CD4-positive, alpha-beta memory T cell (primary cell): ENCODE results near the gene ERC2. TPM values are rescaled to one million over a fixed set of nuclear protein-coding genes. Genes with fewer than 3 reads are reported as not detected.

Experiments used
- CTCF ChIA-PET: fragments of 350-600 bp; sonication (Branson Sonifier 250); formaldehyde crosslinking; loops from one replicate; lab custom pipeline; 2021; ENCODE audit warnings: inconsistent platforms; ENCODE audit not compliant: partially characterized antibody; lab: Charles Lee
- POLR2A ChIA-PET: fragments of 350-600 bp; sonication (Branson Sonifier 250); formaldehyde crosslinking; loops from one replicate; lab custom pipeline; 2021; ENCODE audit not compliant: partially characterized antibody; lab: Charles Lee
- DNase-seq, 5 donors: peaks; one replicate each; pipeline versions ENCODE4 v3.0.0 to v3.0.0-alpha.2; 2020 to 2022; ENCODE audit warnings: mixed read lengths in 1 of 5
- H3K27ac ChIP-seq: one replicate; pipeline ENCODE4 v1.7.0; 2013; ENCODE audit warnings: low read depth, low read length
- H3K27me3 ChIP-seq: 2 replicates; pipeline ENCODE4 v1.7.0; 2013; ENCODE audit warnings: mild to moderate bottlenecking, low read length, moderate library complexity; ENCODE audit not compliant: insufficient read depth
- H3K36me3 ChIP-seq: 2 replicates; pipeline ENCODE4 v1.7.0; 2013; ENCODE audit warnings: mild to moderate bottlenecking, low read length, moderate library complexity; ENCODE audit not compliant: insufficient read depth
- H3K4me1 ChIP-seq: 2 replicates; pipeline ENCODE4 v1.7.0; 2013; ENCODE audit warnings: mild to moderate bottlenecking, low read length, moderate library complexity; ENCODE audit not compliant: insufficient read depth
- H3K4me3 ChIP-seq, 2 donors: one replicate each; pipeline ENCODE4 v1.7.0; 2013; ENCODE audit warnings: low read length in 2 of 2, mild to moderate bottlenecking in 1 of 2
- H3K9me3 ChIP-seq, 2 donors: one replicate each; pipeline ENCODE4 v1.7.0; 2013; ENCODE audit warnings: low read length in 2 of 2, control low read depth in 1 of 2; ENCODE audit not compliant: control insufficient read depth in 1 of 2
- H3K27ac Mint-ChIP-seq, 7 donors: one replicate each; pipeline ENCODE4 v1.8.0; 2020 to 2021; ENCODE audit warnings: mixed read lengths in 7 of 7, mild to moderate bottlenecking in 6 of 7, inconsistent platforms in 3 of 7, moderate library complexity in 3 of 7
- H3K27me3 Mint-ChIP-seq, 2 donors: one replicate each; pipeline ENCODE4 v1.8.0; 2020 to 2021; ENCODE audit warnings: mixed read lengths in 2 of 2
- H3K36me3 Mint-ChIP-seq, 2 donors: one replicate each; pipeline ENCODE4 v1.8.0; 2020 to 2021; ENCODE audit warnings: mixed read lengths in 2 of 2, inconsistent platforms in 1 of 2, mild to moderate bottlenecking in 1 of 2
- H3K4me1 Mint-ChIP-seq, 4 donors: one replicate each; pipeline ENCODE4 v1.8.0; 2020 to 2021; ENCODE audit warnings: mixed read lengths in 4 of 4, mild to moderate bottlenecking in 1 of 4
- H3K4me3 Mint-ChIP-seq, 8 donors: one replicate each; pipeline ENCODE4 v1.8.0; 2020 to 2021; ENCODE audit warnings: mixed read lengths in 8 of 8, mild to moderate bottlenecking in 7 of 8, moderate library complexity in 6 of 8, inconsistent platforms in 3 of 8
- H3K9me3 Mint-ChIP-seq, 8 donors: one replicate each; pipeline ENCODE4 v1.8.0; 2020 to 2021; ENCODE audit warnings: mixed read lengths in 8 of 8, mild to moderate bottlenecking in 5 of 8, inconsistent platforms in 3 of 8, moderate library complexity in 1 of 8
- intact Hi-C: fragments of 100-400 bp; cut with micrococcal nuclease; formaldehyde crosslinking; loops from one replicate; pipeline ENCODE4 v1.15.1; 2023
- polyA plus RNA-seq, 2 donors: library from polyadenylated mRNA; unstranded; fragments of 300-500 nt; fragmentation: Illumina TruSeq; gene quantifications; one replicate each; pipeline ENCODE4 v1.2.3, GENCODE V29; 2021
- total RNA-seq, 2 experiments: library from RNA; stranded (reverse); gene quantifications; one replicate each; pipeline ENCODE4 v1.2.3, GENCODE V29; 2021

Gene ERC2
- total and polyA plus RNA-seq, 4 experiments from 2014 or later: not detected

GRCh38 chr3:55717481-55717880, 750.8 kb downstream of the ERC2 start:
- H3K27ac Mint-ChIP-seq: no peak overlapping the region
- H3K9me3 Mint-ChIP-seq: peaks cover 0 to 2% (median 0%) of the 10 kb centered on the region in 8 donors
- CTCF ChIA-PET: no interaction called here
- no peak overlapping the region for H3K27ac ChIP-seq
- intact Hi-C loops: no loop called here
- H3K4me1 ChIP-seq: no peaks in the 10 kb centered on the region
- H3K4me3 Mint-ChIP-seq: no peak overlapping the region
- peaks cover 0 to 1% of the 10 kb centered on the region in 2 donors for H3K27me3 Mint-ChIP-seq
- H3K36me3 ChIP-seq: no peaks in the 10 kb centered on the region
- H3K9me3 ChIP-seq: no peaks in the 10 kb centered on the region
- DNase-seq: no peak
- H3K4me1 Mint-ChIP-seq: no peaks in the 10 kb centered on the region
- H3K27me3 ChIP-seq: no peaks in the 10 kb centered on the region
- POLR2A ChIA-PET: no interaction called here
- no peak overlapping the region for H3K4me3 ChIP-seq
- no peaks in the 10 kb centered on the region for H3K36me3 Mint-ChIP-seq

- H3K4me3 ChIP-seq: no peak overlapping the region
- H3K27ac ChIP-seq: no peak overlapping the region
- Mint-ChIP-seq H3K27me3 (peaks cover 0 to 1% of the 10 kb centered on the region in 2 donors), H3K4me3 (no peak overlapping the region), H3K4me1 (no peaks in the 10 kb centered on the region), H3K27ac (no peak overlapping the region), H3K36me3 (no peaks in the 10 kb centered on the region), H3K9me3 (peaks cover 0 to 2% (median 0%) of the 10 kb centered on the region in 8 donors)
- H3K9me3 ChIP-seq: no peaks in the 10 kb centered on the region
- no peaks in the 10 kb centered on the region for H3K4me1 ChIP-seq
- ChIA-PET POLR2A (no interaction called here), CTCF (no interaction called here)
- H3K27me3 ChIP-seq: no peaks in the 10 kb centered on the region
- intact Hi-C loops: no loop called here
- no peak for DNase-seq
- no peaks in the 10 kb centered on the region for H3K36me3 ChIP-seq
Measured at GRCh38 chr3:55716611-55717225, 751.5 kb downstream of the ERC2 start.

GRCh38 chr3:55716044-55716443, 752.2 kb downstream of the ERC2 start:
- peaks cover 0 to 1% of the 10 kb centered on the region in 2 donors for H3K27me3 Mint-ChIP-seq
- Histone ChIP-seq H3K36me3 (no peaks in the 10 kb centered on the region), H3K4me3 (no peak overlapping the region), H3K4me1 (no peaks in the 10 kb centered on the region), H3K27me3 (no peaks in the 10 kb centered on the region), H3K9me3 (no peaks in the 10 kb centered on the region), H3K27ac (no peak overlapping the region)
- CTCF ChIA-PET: no interaction called here
- H3K4me1 Mint-ChIP-seq: no peaks in the 10 kb centered on the region
- H3K9me3 Mint-ChIP-seq: peaks cover 0 to 2% (median 0%) of the 10 kb centered on the region in 8 donors
- no peak for DNase-seq
- no peaks in the 10 kb centered on the region for H3K36me3 Mint-ChIP-seq
- intact Hi-C loops: no loop called here
- no peak overlapping the region for H3K4me3 Mint-ChIP-seq
- no peak overlapping the region for H3K27ac Mint-ChIP-seq
- POLR2A ChIA-PET: no interaction called here

GRCh38 chr3:55714057-55714456, 754.2 kb downstream of the ERC2 start:
- intact Hi-C loops: no loop called here
- POLR2A ChIA-PET: no interaction called here
- H3K4me3 Mint-ChIP-seq: no peak overlapping the region

GRCh38 chr3:55711646-55712045, 756.6 kb downstream of the ERC2 start:
- CTCF ChIA-PET: no interaction called here
- Mint-ChIP-seq H3K9me3 (peaks cover 0 to 2% (median 0%) of the 10 kb centered on the region in 8 donors), H3K27me3 (peaks cover 0 to 1% of the 10 kb centered on the region in 2 donors), H3K27ac (no peak overlapping the region), H3K4me3 (peak overlapping the region in 1 of 8 donors; percentile 7), H3K36me3 (no peaks in the 10 kb centered on the region), H3K4me1 (no peaks in the 10 kb centered on the region)
- H3K9me3 ChIP-seq: no peaks in the 10 kb centered on the region
- no peaks in the 10 kb centered on the region for H3K27me3 ChIP-seq
- H3K36me3 ChIP-seq: no peaks in the 10 kb centered on the region
- H3K4me1 ChIP-seq: no peaks in the 10 kb centered on the region
- H3K27ac ChIP-seq: no peak overlapping the region
- POLR2A ChIA-PET: no interaction called here
- no peak overlapping the region for H3K4me3 ChIP-seq
- no peak for DNase-seq
- intact Hi-C loops: no loop called here

More at GRCh38 chr3:55714057-55714456, 754.2 kb downstream of the ERC2 start:
- H3K36me3 ChIP-seq: no peaks in the 10 kb centered on the region
- Mint-ChIP-seq H3K27me3 (peaks cover 0 to 1% of the 10 kb centered on the region in 2 donors), H3K4me1 (no peaks in the 10 kb centered on the region), H3K36me3 (no peaks in the 10 kb centered on the region), H3K9me3 (peaks cover 0 to 4% (median 0%) of the 10 kb centered on the region in 8 donors), H3K27ac (no peak overlapping the region)
- no peak overlapping the region for H3K27ac ChIP-seq
- no peaks in the 10 kb centered on the region for H3K27me3 ChIP-seq
- DNase-seq: no peak
- H3K4me1 ChIP-seq: no peaks in the 10 kb centered on the region
- H3K9me3 ChIP-seq: no peaks in the 10 kb centered on the region
- no peak overlapping the region for H3K4me3 ChIP-seq
- CTCF ChIA-PET: no interaction called here

GRCh38 chr3:55709411-55710012, 758.8 kb downstream of the ERC2 start:
- Histone ChIP-seq H3K27ac (no peak overlapping the region), H3K4me1 (no peaks in the 10 kb centered on the region), H3K27me3 (no peaks in the 10 kb centered on the region), H3K9me3 (no peaks in the 10 kb centered on the region), H3K36me3 (no peaks in the 10 kb centered on the region), H3K4me3 (no peak overlapping the region)
- intact Hi-C loops: no loop called here
- H3K4me3 Mint-ChIP-seq: no peak overlapping the region
- peaks cover 0 to 5% (median 0%) of the 10 kb centered on the region in 8 donors for H3K9me3 Mint-ChIP-seq
- H3K4me1 Mint-ChIP-seq: no peaks in the 10 kb centered on the region
- no peak overlapping the region for H3K27ac Mint-ChIP-seq
- no peak for DNase-seq
- H3K36me3 Mint-ChIP-seq: no peaks in the 10 kb centered on the region
- ChIA-PET CTCF (no interaction called here), POLR2A (no interaction called here)
- peaks cover 0 to 1% of the 10 kb centered on the region in 2 donors for H3K27me3 Mint-ChIP-seq

GRCh38 chr3:55708921-55709320, 759.3 kb downstream of the ERC2 start:
- Mint-ChIP-seq H3K4me1 (no peaks in the 10 kb centered on the region), H3K27ac (no peak overlapping the region), H3K9me3 (peaks cover 0 to 5% (median 0%) of the 10 kb centered on the region in 8 donors), H3K36me3 (no peaks in the 10 kb centered on the region), H3K4me3 (no peak overlapping the region), H3K27me3 (peaks cover 0 to 1% of the 10 kb centered on the region in 2 donors)
- intact Hi-C loops: no loop called here
- Histone ChIP-seq H3K36me3 (no peaks in the 10 kb centered on the region), H3K27me3 (no peaks in the 10 kb centered on the region), H3K27ac (no peak overlapping the region), H3K9me3 (no peaks in the 10 kb centered on the region), H3K4me1 (no peaks in the 10 kb centered on the region), H3K4me3 (no peak overlapping the region)
- DNase-seq: no peak
- CTCF ChIA-PET: no interaction called here
- POLR2A ChIA-PET: no interaction called here
